ENCODE results near the gene C16orf78.

C16orf78 gene

GRCh38 chr16:49377196-49377755, 3.7 kb downstream of the C16orf78 start:
- TF ChIP-seq ZFP30 (CRISPR knock-in tag; IDR thresholded peaks at IDR 0.05) (no peak), BACH2 (CRISPR knock-in tag; IDR thresholded peaks at IDR 0.05; ENCODE audit: borderline replicate concordance) (no peak), SNAI2 (CRISPR knock-in tag; IDR thresholded peaks at IDR 0.05) (no peak), RARB (CRISPR knock-in tag; IDR thresholded peaks at IDR 0.05) (no peak), ZNF70 (CRISPR knock-in tag; IDR thresholded peaks at IDR 0.05) (no peak), ARNTL (CRISPR knock-in tag; IDR thresholded peaks at IDR 0.05; ENCODE audit: borderline replicate concordance, low read depth) (no peak), ISL1 (CRISPR knock-in tag; IDR thresholded peaks at IDR 0.05) (no peak), ZNF565 (CRISPR knock-in tag; conservative IDR thresholded peaks at IDR 0.05; ENCODE audit: low read depth) (no peak), OSR1 (CRISPR knock-in tag; IDR thresholded peaks at IDR 0.05) (no peak), ZNF8 (CRISPR knock-in tag; IDR thresholded peaks at IDR 0.05) (no peak), TCF4 (CRISPR knock-in tag; IDR thresholded peaks at IDR 0.05; ENCODE audit: borderline replicate concordance) (no peak)
- TF ChIP-seq, protein P1, sequence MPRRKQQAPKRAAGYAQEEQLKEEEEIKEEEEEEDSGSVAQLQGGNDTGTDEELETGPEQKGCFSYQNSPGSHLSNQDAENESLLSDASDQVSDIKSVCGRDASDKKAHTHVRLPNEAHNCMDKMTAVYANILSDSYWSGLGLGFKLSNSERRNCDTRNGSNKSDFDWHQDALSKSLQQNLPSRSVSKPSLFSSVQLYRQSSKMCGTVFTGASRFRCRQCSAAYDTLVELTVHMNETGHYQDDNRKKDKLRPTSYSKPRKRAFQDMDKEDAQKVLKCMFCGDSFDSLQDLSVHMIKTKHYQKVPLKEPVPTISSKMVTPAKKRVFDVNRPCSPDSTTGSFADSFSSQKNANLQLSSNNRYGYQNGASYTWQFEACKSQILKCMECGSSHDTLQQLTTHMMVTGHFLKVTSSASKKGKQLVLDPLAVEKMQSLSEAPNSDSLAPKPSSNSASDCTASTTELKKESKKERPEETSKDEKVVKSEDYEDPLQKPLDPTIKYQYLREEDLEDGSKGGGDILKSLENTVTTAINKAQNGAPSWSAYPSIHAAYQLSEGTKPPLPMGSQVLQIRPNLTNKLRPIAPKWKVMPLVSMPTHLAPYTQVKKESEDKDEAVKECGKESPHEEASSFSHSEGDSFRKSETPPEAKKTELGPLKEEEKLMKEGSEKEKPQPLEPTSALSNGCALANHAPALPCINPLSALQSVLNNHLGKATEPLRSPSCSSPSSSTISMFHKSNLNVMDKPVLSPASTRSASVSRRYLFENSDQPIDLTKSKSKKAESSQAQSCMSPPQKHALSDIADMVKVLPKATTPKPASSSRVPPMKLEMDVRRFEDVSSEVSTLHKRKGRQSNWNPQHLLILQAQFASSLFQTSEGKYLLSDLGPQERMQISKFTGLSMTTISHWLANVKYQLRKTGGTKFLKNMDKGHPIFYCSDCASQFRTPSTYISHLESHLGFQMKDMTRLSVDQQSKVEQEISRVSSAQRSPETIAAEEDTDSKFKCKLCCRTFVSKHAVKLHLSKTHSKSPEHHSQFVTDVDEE (CRISPR knock-in tag; IDR thresholded peaks at IDR 0.05) = no peak

DNA sequence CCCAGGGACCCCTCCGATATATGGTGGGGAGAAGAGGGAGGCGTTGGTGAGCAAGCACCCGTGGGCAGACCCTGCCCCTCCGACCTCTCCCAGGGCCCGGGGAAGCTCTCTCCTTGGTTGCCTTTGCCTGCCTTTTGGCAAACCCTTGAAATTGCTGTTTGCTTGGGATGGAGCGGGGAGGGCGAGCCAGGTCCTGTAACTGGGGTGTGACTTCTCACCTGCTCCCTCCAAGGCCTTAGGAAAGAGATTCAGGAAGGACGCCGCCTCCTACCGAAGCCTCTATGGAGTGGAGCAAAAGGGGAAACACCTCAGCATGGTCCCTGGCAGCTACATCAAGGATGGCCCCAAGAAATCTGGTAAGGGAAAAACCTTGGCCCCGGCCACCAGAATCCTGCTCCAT, 4.6 kb downstream of the C16orf78 start:
- ATAC-seq = no peak
- TF ChIP-seq TCF4 (CRISPR knock-in tag; IDR thresholded peaks at IDR 0.05; ENCODE audit: borderline replicate concordance) (no peak), POU6F1 (CRISPR knock-in tag; IDR thresholded peaks at IDR 0.05; ENCODE audit: borderline replicate concordance, low read depth) (no peak), ZNF565 (CRISPR knock-in tag; conservative IDR thresholded peaks at IDR 0.05; ENCODE audit: low read depth) (no peak), PPARA (CRISPR knock-in tag; IDR thresholded peaks at IDR 0.05; ENCODE audit: borderline replicate concordance) (no peak)
- TF ChIP-seq, protein P2, sequence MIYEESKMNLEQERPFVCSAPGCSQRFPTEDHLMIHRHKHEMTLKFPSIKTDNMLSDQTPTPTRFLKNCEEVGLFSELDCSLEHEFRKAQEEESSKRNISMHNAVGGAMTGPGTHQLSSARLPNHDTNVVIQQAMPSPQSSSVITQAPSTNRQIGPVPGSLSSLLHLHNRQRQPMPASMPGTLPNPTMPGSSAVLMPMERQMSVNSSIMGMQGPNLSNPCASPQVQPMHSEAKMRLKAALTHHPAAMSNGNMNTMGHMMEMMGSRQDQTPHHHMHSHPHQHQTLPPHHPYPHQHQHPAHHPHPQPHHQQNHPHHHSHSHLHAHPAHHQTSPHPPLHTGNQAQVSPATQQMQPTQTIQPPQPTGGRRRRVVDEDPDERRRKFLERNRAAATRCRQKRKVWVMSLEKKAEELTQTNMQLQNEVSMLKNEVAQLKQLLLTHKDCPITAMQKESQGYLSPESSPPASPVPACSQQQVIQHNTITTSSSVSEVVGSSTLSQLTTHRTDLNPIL (CRISPR knock-in tag; IDR thresholded peaks at IDR 0.05; ENCODE audit: low read depth) = no peak
- TF ChIP-seq, protein P1 (CRISPR knock-in tag; IDR thresholded peaks at IDR 0.05) = no peak

More at GRCh38 chr16:49377196-49377755, 3.7 kb downstream of the C16orf78 start:
- no peak for ATAC-seq

- TF ChIP-seq ZNF8 (CRISPR knock-in tag; IDR thresholded peaks at IDR 0.05) (no peak), ZNF565 (CRISPR knock-in tag; conservative IDR thresholded peaks at IDR 0.05; ENCODE audit: low read depth) (no peak), ZC3H10 (CRISPR knock-in tag; IDR thresholded peaks at IDR 0.05) (no peak), GLIS3 (CRISPR knock-in tag; IDR thresholded peaks at IDR 0.05) (no peak), ZNF70 (CRISPR knock-in tag; IDR thresholded peaks at IDR 0.05) (no peak), OSR1 (CRISPR knock-in tag; IDR thresholded peaks at IDR 0.05) (no peak), SNAI2 (CRISPR knock-in tag; IDR thresholded peaks at IDR 0.05) (no peak), ZFP3 (CRISPR knock-in tag; IDR thresholded peaks at IDR 0.05) (no peak), TCF4 (CRISPR knock-in tag; IDR thresholded peaks at IDR 0.05; ENCODE audit: borderline replicate concordance) (no peak), POU6F1 (CRISPR knock-in tag; IDR thresholded peaks at IDR 0.05; ENCODE audit: borderline replicate concordance, low read depth) (no peak)
- TF ChIP-seq, protein P2 (CRISPR knock-in tag; IDR thresholded peaks at IDR 0.05; ENCODE audit: low read depth) = no peak
- TF ChIP-seq, protein P1 (CRISPR knock-in tag; IDR thresholded peaks at IDR 0.05) = no peak
- no peak for ATAC-seq
Observed at GRCh38 chr16:49378816-49379215, 5.2 kb downstream of the C16orf78 start.
